SK-N-SH (cell line): ENCODE measurements around the gene BAIAP2. TPM values are rescaled to one million over a fixed set of nuclear protein-coding genes. Genes with fewer than 3 reads are reported as not detected.

Source experiments
- CTCF ChIA-PET: fragments of 300-600, 350-600 bp; formaldehyde crosslinking; extraction: SDS; loops from one replicate; lab custom pipeline; 2021; lab: Yijun Ruan, JAX
- POLR2A ChIA-PET: fragments of 350-600 bp; sonication (Branson Sonifier 250); formaldehyde crosslinking; extraction: SDS; loops from one replicate; lab custom pipeline; 2020; ENCODE audit warnings: antibody characterized with exemption, inconsistent platforms; lab: Yijun Ruan, JAX
- DNase-seq: peaks from one replicate; pipeline ENCODE4 v3.0.0; 2012
- H2AFZ ChIP-seq: fragments of 200-600 bp; sonication (generic); 2 replicates; pipeline ENCODE4 v1.8.1; 2016; ENCODE audit warnings: antibody characterized with exemption, mild to moderate bottlenecking, low read depth
- H3F3A ChIP-seq: fragments of 200-600 bp; sonication (generic); replicated peaks from 2 replicates; pipeline ENCODE3; 2016; ENCODE audit warnings: antibody characterized with exemption, mild to moderate bottlenecking; ENCODE audit not compliant: insufficient read depth
- H3K27ac ChIP-seq, 2 experiments: fragments of 200-500 bp in 1 of 2; fragments of 200-600 bp in 1 of 2; sonication (Bioruptor generic) in 1 of 2; sonication (generic), shearing (Covaris generic) in 1 of 2; 2 replicates each; pipeline versions ENCODE4 v1.5.1 to v1.6.1; 2014 to 2016; ENCODE audit warnings: low read depth in 2 of 2, inconsistent platforms in 1 of 2, low read length in 1 of 2, mild to moderate bottlenecking in 1 of 2, mixed read lengths in 1 of 2
- H3K27me3 ChIP-seq: fragments of 200-600 bp; sonication (generic), shearing (Covaris generic); 2 replicates; pipeline ENCODE4 v1.6.1; 2016; ENCODE audit warnings: mixed run types; ENCODE audit not compliant: insufficient read depth
- H3K36me3 ChIP-seq, 2 experiments: fragments of 200-500 bp in 1 of 2; fragments of 200-600 bp in 1 of 2; sonication (Bioruptor generic) in 1 of 2; sonication (generic) in 1 of 2; replicated peaks in 1 of 2; 2 replicates each; pipeline versions ENCODE3 to v1.5.1; 2014 to 2016; ENCODE audit warnings: low read length in 1 of 2, mild to moderate bottlenecking in 1 of 2; ENCODE audit not compliant: insufficient read depth in 2 of 2, control insufficient read depth in 1 of 2
- H3K4me1 ChIP-seq, 2 experiments: fragments of 200-500 bp in 1 of 2; fragments of 200-600 bp in 1 of 2; sonication (Bioruptor generic) in 1 of 2; sonication (generic), shearing (Covaris generic) in 1 of 2; 2 replicates each; pipeline versions ENCODE4 v1.5.1 to v1.6.1; 2014 to 2016; ENCODE audit warnings: low read depth in 1 of 2, low read length in 1 of 2, mixed run types in 1 of 2; ENCODE audit not compliant: insufficient read depth in 2 of 2, control insufficient read depth in 1 of 2
- H3K4me2 ChIP-seq: fragments of 200-600 bp; sonication (generic), shearing (Covaris generic); 2 replicates; pipeline ENCODE4 v1.6.1; 2017; ENCODE audit warnings: mixed run types
- H3K4me3 ChIP-seq, 2 experiments: fragments of 200-500 bp in 1 of 2; fragments of 200-600 bp in 1 of 2; sonication (Bioruptor generic) in 1 of 2; sonication (generic), shearing (Covaris generic) in 1 of 2; 2 replicates each; pipeline versions ENCODE4 v1.5.1 to v1.8.1; 2014 to 2016; ENCODE audit warnings: low read depth in 2 of 2, inconsistent platforms in 1 of 2, low read length in 1 of 2, mild to moderate bottlenecking in 1 of 2, mixed read lengths in 1 of 2, moderate library complexity in 1 of 2
- H3K79me2 ChIP-seq: fragments of 200-600 bp; sonication (generic); 2 replicates; pipeline ENCODE4 v1.8.1; 2017; ENCODE audit warnings: mild to moderate bottlenecking; ENCODE audit not compliant: insufficient read depth
- H3K9ac ChIP-seq: fragments of 200-600 bp; sonication (generic); 2 replicates; pipeline ENCODE4 v1.6.1; 2017; ENCODE audit warnings: mixed run types
- H3K9me2 ChIP-seq: fragments of 200-600 bp; sonication (generic); 2 replicates; pipeline ENCODE4 v1.6.1; 2017; ENCODE audit warnings: mixed run types
- H3K9me3 ChIP-seq: fragments of 200-600 bp; sonication (generic); 2 replicates; pipeline ENCODE4 v1.6.1; 2017; ENCODE audit warnings: mixed run types, mild to moderate bottlenecking, moderate library complexity
- H4K20me1 ChIP-seq: fragments of 200-600 bp; sonication (generic); 2 replicates; pipeline ENCODE4 v1.6.1; 2017; ENCODE audit warnings: mild to moderate bottlenecking, mixed run types; ENCODE audit not compliant: insufficient read depth
- ELF1 ChIP-seq: IDR thresholded peaks from 2 replicates; pipeline ENCODE4 v1.4.0; 2012
- EP300 ChIP-seq, 2 experiments: IDR thresholded peaks; 2 replicates each; pipeline versions ENCODE4 v1.4.0 to v1.6.1; 2012; ENCODE audit warnings: borderline replicate concordance in 1 of 2, low read depth in 1 of 2, low read length in 1 of 2
- FOSL2 ChIP-seq: IDR thresholded peaks from 2 replicates; pipeline ENCODE4 v1.4.0; 2012; ENCODE audit warnings: low read depth, mild to moderate bottlenecking, moderate library complexity, borderline replicate concordance
- FOXJ3 ChIP-seq: sonication (generic); formaldehyde crosslinking; IDR thresholded peaks from 2 replicates; pipeline ENCODE4 v1.5.1; 2020; ENCODE audit warnings: mild to moderate bottlenecking, missing genetic modification reagents
- FOXM1 ChIP-seq: IDR thresholded peaks from 2 replicates; pipeline ENCODE4 v1.4.0; 2012; ENCODE audit warnings: low read depth, mild to moderate bottlenecking
- GABPA ChIP-seq: IDR thresholded peaks from 2 replicates; pipeline ENCODE4 v1.4.0; 2012; ENCODE audit warnings: low read depth, mild to moderate bottlenecking
- MAX ChIP-seq: IDR thresholded peaks from 2 replicates; pipeline ENCODE4 v1.4.0; 2012; ENCODE audit warnings: low read depth
- MEF2A ChIP-seq: IDR thresholded peaks from 2 replicates; pipeline ENCODE4 v1.4.0; 2012; ENCODE audit warnings: low read depth, borderline replicate concordance
- NFIC ChIP-seq: IDR thresholded peaks from 2 replicates; pipeline ENCODE4 v1.4.0; 2012; ENCODE audit warnings: borderline replicate concordance
- PBX3 ChIP-seq: IDR thresholded peaks from 2 replicates; pipeline ENCODE4; 2012
- RCOR1 ChIP-seq: fragments of 150-350 bp; IDR thresholded peaks from 2 replicates; pipeline ENCODE4 v1.6.1; 2017; ENCODE audit warnings: antibody characterized with exemption, low read length
- REST ChIP-seq: IDR thresholded peaks from 2 replicates; pipeline ENCODE4 v1.6.1; 2012; ENCODE audit warnings: mild to moderate bottlenecking, low read depth, low read length, moderate library complexity
- TCF12 ChIP-seq: IDR thresholded peaks from 2 replicates; pipeline ENCODE4 v1.4.0; 2012
- YY1 ChIP-seq: IDR thresholded peaks from 2 replicates; pipeline ENCODE4 v1.4.0; 2012; ENCODE audit warnings: low read depth, mild to moderate bottlenecking
- ZBTB33 ChIP-seq: IDR thresholded peaks from 2 replicates; pipeline ENCODE4 v1.4.0; 2012; ENCODE audit warnings: low read depth, borderline replicate concordance
- WGBS: methylation state at CpG from one replicate; pipeline ENCODE4 v1.1.6; 2017; ENCODE audit warnings: low lambda C conversion rate; 5-methylcytosine and 5-hydroxymethylcytosine counted together
- polyA plus RNA-seq, 3 experiments: library from polyadenylated mRNA; depleted of rRNA; stranded (reverse); fragments of >200 nt; gene quantifications; 2 replicates each; pipeline ENCODE4 v1.2.3, GENCODE V29; 2012

BAIAP2 gene
- polyA plus RNA-seq, 1 of the 3 experiments (the other 2 are of a cell fraction) = 19.8 TPM

GRCh38 chr17:80986046-80986445 lies 48.9 kb upstream of the BAIAP2 start:
- no peaks in the 10 kb centered on the region for H3K27me3 ChIP-seq
- H3K9me3 ChIP-seq = no peaks in the 10 kb centered on the region
- H3K27ac ChIP-seq = no peak overlapping the region
- H3F3A ChIP-seq = peaks cover 10% of the 10 kb centered on the region
- peaks cover 0 to 4% of the 10 kb centered on the region in 2 experiments; a peak in 1 of 4 replicates for H3K4me1 ChIP-seq
- H4K20me1 ChIP-seq = no peaks in the 10 kb centered on the region
- CTCF ChIA-PET = interaction anchor here (0.7 to 10.6 kb wide), 5 partner anchors 8 to 560 kb away, joined by 3 to 84 read pairs (median 3); no protein-coding TSS in a partner anchor
- H2AFZ ChIP-seq = no peak overlapping the region
- no peaks in the 10 kb centered on the region for H3K9me2 ChIP-seq
- TF ChIP-seq TCF12 (no peak), FOXM1 (no peak), YY1 (no peak), ZBTB33 (no peak), MEF2A (no peak), REST (no peak), FOXJ3 (no peak), ELF1 (no peak), PBX3 (no peak), RCOR1 (no peak), FOSL2 (no peak), MAX (no peak), NFIC (no peak), GABPA (no peak), EP300 (IDR thresholded peaks at IDR 0.05; ENCODE audit: borderline replicate concordance in 1 of 2, low read depth in 1 of 2, low read length in 1 of 2) (no peak)
- TF ChIP-seq, all 33 proteins: peak for 0
- H3K4me2 ChIP-seq = no peak overlapping the region
- WGBS = 69% methylated on average over 7 of the region's 7 CpGs
- POLR2A ChIA-PET = no interaction called here
- H3K36me3 ChIP-seq = no peaks in the 10 kb centered on the region
- H3K9ac ChIP-seq = no peak overlapping the region
- DNase-seq = no peak
- H3K4me3 ChIP-seq = no peak overlapping the region
- H3K79me2 ChIP-seq = no peaks in the 10 kb centered on the region
